Measurements from ENCODE around the gene CYP24A1.

The CYP24A1 gene

GRCh38 chr20:54172856-54173652, 732 bp downstream of the CYP24A1 start:
- H3K27ac ChIP-seq (ENCODE audit: low read depth, low read length), result no peak overlapping the region
- peaks cover 61% of the 10 kb centered on the region for H3K27me3 ChIP-seq (ENCODE audit: control insufficient read depth, insufficient read depth, low read length)
- peaks cover 16% of the 10 kb centered on the region for H3K4me1 ChIP-seq (ENCODE audit: control insufficient read depth, insufficient read depth, low read length)
- peak overlapping the region; percentile 48 for H3K4me3 ChIP-seq (ENCODE audit: low read depth, low read length)
- H3K9me3 ChIP-seq (ENCODE audit: control insufficient read depth, insufficient read depth, low read length), result no peaks in the 10 kb centered on the region
- no peaks in the 10 kb centered on the region for H3K36me3 ChIP-seq (ENCODE audit: control insufficient read depth, insufficient read depth, low read length)
- H3K9ac ChIP-seq (ENCODE audit: low read depth, low read length), result no peak overlapping the region

GRCh38 chr20:54172532-54172855, 1.3 kb downstream of the CYP24A1 start:
- Histone ChIP-seq H3K4me3 (ENCODE audit: low read depth, low read length) (peak overlapping the region; percentile 48), H3K4me1 (ENCODE audit: control insufficient read depth, insufficient read depth, low read length) (peaks cover 16% of the 10 kb centered on the region), H3K27me3 (ENCODE audit: control insufficient read depth, insufficient read depth, low read length) (peaks cover 64% of the 10 kb centered on the region), H3K36me3 (ENCODE audit: control insufficient read depth, insufficient read depth, low read length) (no peaks in the 10 kb centered on the region), H3K9me3 (ENCODE audit: control insufficient read depth, insufficient read depth, low read length) (no peaks in the 10 kb centered on the region), H3K27ac (ENCODE audit: low read depth, low read length) (no peak overlapping the region), H3K9ac (ENCODE audit: low read depth, low read length) (no peak overlapping the region)

- no peaks in the 10 kb centered on the region for H3K9me3 ChIP-seq (ENCODE audit: control insufficient read depth, insufficient read depth, low read length)
- peaks cover 64% of the 10 kb centered on the region for H3K27me3 ChIP-seq (ENCODE audit: control insufficient read depth, insufficient read depth, low read length)
- no peaks in the 10 kb centered on the region for H3K36me3 ChIP-seq (ENCODE audit: control insufficient read depth, insufficient read depth, low read length)
- peaks cover 16% of the 10 kb centered on the region for H3K4me1 ChIP-seq (ENCODE audit: control insufficient read depth, insufficient read depth, low read length)
- no peak overlapping the region for H3K27ac ChIP-seq (ENCODE audit: low read depth, low read length)
- no peak overlapping the region for H3K4me3 ChIP-seq (ENCODE audit: low read depth, low read length)
- H3K9ac ChIP-seq (ENCODE audit: low read depth, low read length), result no peak overlapping the region
Observed at GRCh38 chr20:54170963-54171362, 2.8 kb downstream of the CYP24A1 start.

GRCh38 chr20:54170026-54170471, 3.7 kb downstream of the CYP24A1 start:
- H3K4me3 ChIP-seq (ENCODE audit: low read depth, low read length), result no peak overlapping the region
- peaks cover 12% of the 10 kb centered on the region for H3K4me1 ChIP-seq (ENCODE audit: control insufficient read depth, insufficient read depth, low read length)
- no peak overlapping the region for H3K9ac ChIP-seq (ENCODE audit: low read depth, low read length)
- H3K36me3 ChIP-seq (ENCODE audit: control insufficient read depth, insufficient read depth, low read length), result no peaks in the 10 kb centered on the region
- no peaks in the 10 kb centered on the region for H3K9me3 ChIP-seq (ENCODE audit: control insufficient read depth, insufficient read depth, low read length)
- H3K27me3 ChIP-seq (ENCODE audit: control insufficient read depth, insufficient read depth, low read length), result peaks cover 55% of the 10 kb centered on the region
- no peak overlapping the region for H3K27ac ChIP-seq (ENCODE audit: low read depth, low read length)

- no peak overlapping the region for H3K4me3 ChIP-seq (ENCODE audit: low read depth, low read length)
- H3K27me3 ChIP-seq (ENCODE audit: control insufficient read depth, insufficient read depth, low read length), result peaks cover 47% of the 10 kb centered on the region
- no peaks in the 10 kb centered on the region for H3K9me3 ChIP-seq (ENCODE audit: control insufficient read depth, insufficient read depth, low read length)
- H3K27ac ChIP-seq (ENCODE audit: low read depth, low read length), result no peak overlapping the region
- no peaks in the 10 kb centered on the region for H3K36me3 ChIP-seq (ENCODE audit: control insufficient read depth, insufficient read depth, low read length)
- H3K4me1 ChIP-seq (ENCODE audit: control insufficient read depth, insufficient read depth, low read length), result peaks cover 4% of the 10 kb centered on the region
- no peak overlapping the region for H3K9ac ChIP-seq (ENCODE audit: low read depth, low read length)
Observed at GRCh38 chr20:54168961-54169862, 4.6 kb downstream of the CYP24A1 start.

- H3K27me3 ChIP-seq (ENCODE audit: control insufficient read depth, insufficient read depth, low read length), result peaks cover 37% of the 10 kb centered on the region
Observed at GRCh38 chr20:54167909-54168872, 5.6 kb downstream of the CYP24A1 start.

GRCh38 chr20:54166987-54167662, 6.7 kb downstream of the CYP24A1 start:
- H3K9ac ChIP-seq (ENCODE audit: low read depth, low read length), result no peak overlapping the region
- H3K27me3 ChIP-seq (ENCODE audit: control insufficient read depth, insufficient read depth, low read length), result peaks cover 26% of the 10 kb centered on the region
- H3K4me1 ChIP-seq (ENCODE audit: control insufficient read depth, insufficient read depth, low read length), result no peaks in the 10 kb centered on the region
- H3K27ac ChIP-seq (ENCODE audit: low read depth, low read length), result no peak overlapping the region
- no peaks in the 10 kb centered on the region for H3K9me3 ChIP-seq (ENCODE audit: control insufficient read depth, insufficient read depth, low read length)
- no peak overlapping the region for H3K4me3 ChIP-seq (ENCODE audit: low read depth, low read length)
- H3K36me3 ChIP-seq (ENCODE audit: control insufficient read depth, insufficient read depth, low read length), result no peaks in the 10 kb centered on the region

More at GRCh38 chr20:54167909-54168872, 5.6 kb downstream of the CYP24A1 start:
- no peaks in the 10 kb centered on the region for H3K9me3 ChIP-seq (ENCODE audit: control insufficient read depth, insufficient read depth, low read length)
- peaks cover 4% of the 10 kb centered on the region; the same call in 1 of the 2 replicates for H3K4me1 ChIP-seq (ENCODE audit: control insufficient read depth, insufficient read depth, low read length)
- H3K36me3 ChIP-seq (ENCODE audit: control insufficient read depth, insufficient read depth, low read length), result no peaks in the 10 kb centered on the region
- no peak overlapping the region for H3K4me3 ChIP-seq (ENCODE audit: low read depth, low read length)
- H3K9ac ChIP-seq (ENCODE audit: low read depth, low read length), result no peak overlapping the region
- no peak overlapping the region for H3K27ac ChIP-seq (ENCODE audit: low read depth, low read length)

GRCh38 chr20:54165803-54166202, 8.0 kb downstream of the CYP24A1 start:
- Histone ChIP-seq H3K27ac (ENCODE audit: low read depth, low read length) (no peak overlapping the region), H3K9ac (ENCODE audit: low read depth, low read length) (no peak overlapping the region), H3K36me3 (ENCODE audit: control insufficient read depth, insufficient read depth, low read length) (no peaks in the 10 kb centered on the region), H3K4me1 (ENCODE audit: control insufficient read depth, insufficient read depth, low read length) (no peaks in the 10 kb centered on the region), H3K9me3 (ENCODE audit: control insufficient read depth, insufficient read depth, low read length) (no peaks in the 10 kb centered on the region), H3K27me3 (ENCODE audit: control insufficient read depth, insufficient read depth, low read length) (peaks cover 13% of the 10 kb centered on the region), H3K4me3 (ENCODE audit: low read depth, low read length) (no peak overlapping the region)

GRCh38 chr20:54165014-54165413, 8.8 kb downstream of the CYP24A1 start:
- H3K27me3 ChIP-seq (ENCODE audit: control insufficient read depth, insufficient read depth, low read length), result peaks cover 6% of the 10 kb centered on the region; the same call in 1 of the 2 replicates
- no peak overlapping the region for H3K27ac ChIP-seq (ENCODE audit: low read depth, low read length)
- H3K9ac ChIP-seq (ENCODE audit: low read depth, low read length), result no peak overlapping the region
- no peak overlapping the region for H3K4me3 ChIP-seq (ENCODE audit: low read depth, low read length)
- H3K36me3 ChIP-seq (ENCODE audit: control insufficient read depth, insufficient read depth, low read length), result no peaks in the 10 kb centered on the region
- no peaks in the 10 kb centered on the region for H3K4me1 ChIP-seq (ENCODE audit: control insufficient read depth, insufficient read depth, low read length)
- H3K9me3 ChIP-seq (ENCODE audit: control insufficient read depth, insufficient read depth, low read length), result no peaks in the 10 kb centered on the region

GRCh38 chr20:54163402-54163801, 10.4 kb downstream of the CYP24A1 start:
- Histone ChIP-seq H3K27ac (ENCODE audit: low read depth, low read length) (no peak overlapping the region), H3K4me1 (ENCODE audit: control insufficient read depth, insufficient read depth, low read length) (no peaks in the 10 kb centered on the region), H3K27me3 (ENCODE audit: control insufficient read depth, insufficient read depth, low read length) (0 out of 2 replicates have a peak, but pooled peaks cover 6% of the 10 kb centered on the region), H3K4me3 (ENCODE audit: low read depth, low read length) (no peak overlapping the region), H3K9me3 (ENCODE audit: control insufficient read depth, insufficient read depth, low read length) (no peaks in the 10 kb centered on the region), H3K9ac (ENCODE audit: low read depth, low read length) (no peak overlapping the region), H3K36me3 (ENCODE audit: control insufficient read depth, insufficient read depth, low read length) (no peaks in the 10 kb centered on the region)
